ENCODE results near the gene MRPL39. TPM values are rescaled to one million over a fixed set of nuclear protein-coding genes. Genes with fewer than 3 reads are reported as not detected.

MRPL39 gene
- polyA plus RNA-seq, 1 experiment: 37.0 TPM

- TF ChIP-seq CTCF (IDR thresholded peaks at IDR 0.05; ENCODE audit: low read depth, low read length): no peak
- H3K9me3 ChIP-seq (ENCODE audit: control insufficient read depth, insufficient read depth, low read length): no peaks in the 10 kb centered on the region
- H3K27ac ChIP-seq (ENCODE audit: low read depth, low read length): no peak overlapping the region
- H3K27me3 ChIP-seq (ENCODE audit: control insufficient read depth, insufficient read depth, low read length): no peaks in the 10 kb centered on the region
- CTCF ChIA-PET: interaction anchor here (4.0 kb wide), 1 partner anchor 36 kb away, joined by 11 read pairs; no protein-coding TSS in a partner anchor
- H3K4me3 ChIP-seq (ENCODE audit: low read depth, low read length): no peak overlapping the region
- DNase-seq (ENCODE audit: low read depth, low spot score): no peak
- POLR2A ChIA-PET: no interaction called here
These were observed 36.2 kb upstream of the MRPL39 start for GRCh38 chr21:25643486-25643885.

- Histone ChIP-seq H3K4me3 (ENCODE audit: low read depth, low read length) (no peak overlapping the region), H3K9me3 (ENCODE audit: control insufficient read depth, insufficient read depth, low read length) (no peaks in the 10 kb centered on the region), H3K27me3 (ENCODE audit: control insufficient read depth, insufficient read depth, low read length) (no peaks in the 10 kb centered on the region), H3K27ac (ENCODE audit: low read depth, low read length) (no peak overlapping the region)
- ChIA-PET CTCF (interaction anchor here (4.0 kb wide), 1 partner anchor 33 kb away, joined by 11 read pairs; no protein-coding TSS in a partner anchor), POLR2A (no interaction called here)
- no peak for TF ChIP-seq CTCF (IDR thresholded peaks at IDR 0.05; ENCODE audit: low read depth, low read length)
- DNase-seq (ENCODE audit: low read depth, low spot score): no peak
These were observed 33.6 kb upstream of the MRPL39 start for GRCh38 chr21:25640943-25641292.

GRCh38 chr21:25640202-25640942, 33.1 kb upstream of the MRPL39 start:
- no peaks in the 10 kb centered on the region for H3K9me3 ChIP-seq (ENCODE audit: control insufficient read depth, insufficient read depth, low read length)
- DNase-seq (ENCODE audit: low read depth, low spot score): no peak
- ChIA-PET CTCF (interaction anchor here (4.0 kb wide), 1 partner anchor 33 kb away, joined by 11 read pairs; no protein-coding TSS in a partner anchor), POLR2A (no interaction called here)
- peak overlapping the region; percentile 76 for H3K4me3 ChIP-seq (ENCODE audit: low read depth, low read length)
- H3K27me3 ChIP-seq (ENCODE audit: control insufficient read depth, insufficient read depth, low read length): no peaks in the 10 kb centered on the region
- TF ChIP-seq CTCF (IDR thresholded peaks at IDR 0.05; ENCODE audit: low read depth, low read length): no peak
- no peak overlapping the region for H3K27ac ChIP-seq (ENCODE audit: low read depth, low read length)

GRCh38 chr21:25639551-25640201, 32.4 kb upstream of the MRPL39 start:
- DNase-seq (ENCODE audit: low read depth, low spot score): no peak
- Histone ChIP-seq H3K27me3 (ENCODE audit: control insufficient read depth, insufficient read depth, low read length) (no peaks in the 10 kb centered on the region), H3K9me3 (ENCODE audit: control insufficient read depth, insufficient read depth, low read length) (no peaks in the 10 kb centered on the region), H3K4me3 (ENCODE audit: low read depth, low read length) (peak overlapping the region; percentile 76), H3K27ac (ENCODE audit: low read depth, low read length) (peak overlapping the region; percentile 4)
- POLR2A ChIA-PET: no interaction called here
- TF ChIP-seq CTCF (IDR thresholded peaks at IDR 0.05; ENCODE audit: low read depth, low read length): peak; percentile 42
- CTCF ChIA-PET: interaction anchor here (1.5 to 4.0 kb wide), 3 partner anchors 13 to 32 kb away, joined by 3 to 16 read pairs (median 11); no protein-coding TSS in a partner anchor

Data from AG04450 (cell line).